ENCODE results near the gene RND1.
"Not testable (repeated sequence)": the region's sequence is repeated elsewhere in the genome, so short reads cannot be mapped to it uniquely, and the experiment has no call there.

DNA sequence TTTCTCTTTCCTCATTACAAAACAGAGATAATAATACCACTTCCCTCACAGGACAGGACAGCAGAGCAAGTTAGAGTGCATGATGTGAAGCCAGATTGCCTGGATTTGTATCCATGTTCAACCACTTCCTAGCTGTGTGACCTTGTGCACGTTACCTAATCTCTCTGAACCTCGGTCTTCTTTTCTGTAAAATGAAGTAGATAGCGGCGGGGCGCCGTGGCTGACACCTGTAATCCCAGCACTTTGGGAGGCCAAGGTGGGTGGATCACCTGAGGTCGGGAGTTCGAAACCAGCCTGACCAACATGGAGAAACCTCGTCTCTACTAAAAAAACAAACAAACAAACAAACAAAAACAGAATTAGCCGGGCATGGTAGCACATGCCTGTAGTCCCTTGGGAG lies 10.7 kb downstream of the RND1 start:
- TF ChIP-seq POLR2A, CTCF, EP300 (IDR thresholded peaks at IDR 0.05): not testable (repeated sequence)

Measured in tibial nerve (tissue), 4 donors.